Kidney (tissue), 14 donors: ENCODE data around the gene TSPAN11. TPM values are rescaled to one million over a fixed set of nuclear protein-coding genes. Genes with fewer than 3 reads are reported as not detected.

Experiments used
- DNase-seq, 5 donors: peaks; one replicate each; pipeline ENCODE4 v3.0.0-alpha.2; 2013 to 2020
- FAIRE-seq: peaks from 2 replicates; lab custom pipeline; 2012; peaks lifted over from hg19 to GRCh38; lab: Jason Lieb, UNC
- H3K27ac ChIP-seq, 2 donors: one replicate each; pipeline ENCODE4 v1.7.0; 2013; ENCODE audit warnings: low read depth in 2 of 2, low read length in 2 of 2, inconsistent platforms in 1 of 2
- H3K27me3 ChIP-seq: one replicate; pipeline ENCODE4 v1.7.1; 2013; ENCODE audit warnings: low read length, inconsistent platforms; ENCODE audit not compliant: control insufficient read depth, insufficient read depth
- H3K36me3 ChIP-seq, 3 donors: one replicate each; pipeline versions ENCODE4 v1.7.0 to v1.7.1; 2013; ENCODE audit warnings: low read length in 3 of 3, control low read depth in 1 of 3, inconsistent platforms in 1 of 3; ENCODE audit not compliant: insufficient read depth in 3 of 3, control insufficient read depth in 2 of 3
- H3K4me1 ChIP-seq, 3 donors: one replicate each; pipeline versions ENCODE4 v1.7.0 to v1.7.1; 2013; ENCODE audit warnings: low read length in 3 of 3, inconsistent platforms in 1 of 3, low read depth in 1 of 3; ENCODE audit not compliant: control insufficient read depth in 2 of 3, insufficient read depth in 2 of 3
- H3K4me3 ChIP-seq, 3 donors: one replicate each; pipeline versions ENCODE4 v1.7.0 to v1.8.1; 2013; ENCODE audit warnings: low read length in 3 of 3, control low read depth in 1 of 3, inconsistent platforms in 1 of 3
- H3K9ac ChIP-seq, 3 donors: one replicate each; pipeline versions ENCODE4 v1.7.0 to v1.7.1; 2013; ENCODE audit warnings: low read length in 3 of 3, control low read depth in 1 of 3, inconsistent platforms in 1 of 3
- H3K9me3 ChIP-seq, 3 donors: one replicate each; pipeline versions ENCODE4 v1.7.0 to v1.7.1; 2013; ENCODE audit warnings: low read length in 3 of 3, control low read depth in 1 of 3, inconsistent platforms in 1 of 3; ENCODE audit not compliant: control insufficient read depth in 2 of 3, insufficient read depth in 1 of 3
- intact Hi-C: fragments of 100-400 bp; cut with DNase I; formaldehyde crosslinking; loops from one replicate; pipeline ENCODE4 v1.11.1; 2022
- polyA plus RNA-seq: library from polyadenylated mRNA; stranded (reverse); fragments of 350-450 nt; fragmentation: Illumina TruSeq; extraction: RNeasy Lipid Tissue Mini Kit (QIAGEN cat#74804); gene quantifications from one replicate; pipeline ENCODE4 v1.2.3, GENCODE V29; 2014; ENCODE audit warnings: low read depth, low replicate concordance; ENCODE audit not compliant: insufficient read depth
- total RNA-seq: library from RNA; stranded (reverse); fragmentation: NEBNext Ultra II Directional; extraction: Animal tissue kit (Norgen Biotek cat#: 25700); gene quantifications from one replicate; pipeline ENCODE4 v1.2.1, GENCODE V29; 2021
- TF ChIP-seq, protein P1 (sequence below): IDR thresholded peaks from 3 replicates; pipeline ENCODE4 v1.5.1; 2012; ENCODE audit warnings: mild to moderate bottlenecking, moderate library complexity, borderline replicate concordance; ENCODE audit not compliant: insufficient read depth; ENCODE audit errors: extremely low read depth
- donor health status: control.
- donor health status: control.
- donor health status: control.
- donor health status: control.
- donor health status: control.
- donor health status: DM: yes; HTN: yes; CAD: no.
- donor health status: Normal renal cell carcinoma (clear cell type).

The TSPAN11 gene
- total and polyA plus RNA-seq, 2 donors from 2014 or later: 1.3 to 7.5 TPM

GRCh38 chr12:30970559-30971197, 44.1 kb downstream of the TSPAN11 start:
- Histone ChIP-seq H3K9ac (no peak overlapping the region), H3K27ac (no peak overlapping the region), H3K27me3 (no peaks in the 10 kb centered on the region), H3K9me3 (no peaks in the 10 kb centered on the region), H3K4me1 (peaks cover 0 to 8% (median 0%) of the 10 kb centered on the region in 3 donors), H3K36me3 (no peaks in the 10 kb centered on the region), H3K4me3 (no peak overlapping the region)
- intact Hi-C loops: no loop called here
- DNase-seq: peak in 4 of 5 donors; percentile 66 to 87 (median 80)
- TF ChIP-seq, protein P1, sequence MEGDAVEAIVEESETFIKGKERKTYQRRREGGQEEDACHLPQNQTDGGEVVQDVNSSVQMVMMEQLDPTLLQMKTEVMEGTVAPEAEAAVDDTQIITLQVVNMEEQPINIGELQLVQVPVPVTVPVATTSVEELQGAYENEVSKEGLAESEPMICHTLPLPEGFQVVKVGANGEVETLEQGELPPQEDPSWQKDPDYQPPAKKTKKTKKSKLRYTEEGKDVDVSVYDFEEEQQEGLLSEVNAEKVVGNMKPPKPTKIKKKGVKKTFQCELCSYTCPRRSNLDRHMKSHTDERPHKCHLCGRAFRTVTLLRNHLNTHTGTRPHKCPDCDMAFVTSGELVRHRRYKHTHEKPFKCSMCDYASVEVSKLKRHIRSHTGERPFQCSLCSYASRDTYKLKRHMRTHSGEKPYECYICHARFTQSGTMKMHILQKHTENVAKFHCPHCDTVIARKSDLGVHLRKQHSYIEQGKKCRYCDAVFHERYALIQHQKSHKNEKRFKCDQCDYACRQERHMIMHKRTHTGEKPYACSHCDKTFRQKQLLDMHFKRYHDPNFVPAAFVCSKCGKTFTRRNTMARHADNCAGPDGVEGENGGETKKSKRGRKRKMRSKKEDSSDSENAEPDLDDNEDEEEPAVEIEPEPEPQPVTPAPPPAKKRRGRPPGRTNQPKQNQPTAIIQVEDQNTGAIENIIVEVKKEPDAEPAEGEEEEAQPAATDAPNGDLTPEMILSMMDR: no peak
- FAIRE-seq: no peak

DNA sequence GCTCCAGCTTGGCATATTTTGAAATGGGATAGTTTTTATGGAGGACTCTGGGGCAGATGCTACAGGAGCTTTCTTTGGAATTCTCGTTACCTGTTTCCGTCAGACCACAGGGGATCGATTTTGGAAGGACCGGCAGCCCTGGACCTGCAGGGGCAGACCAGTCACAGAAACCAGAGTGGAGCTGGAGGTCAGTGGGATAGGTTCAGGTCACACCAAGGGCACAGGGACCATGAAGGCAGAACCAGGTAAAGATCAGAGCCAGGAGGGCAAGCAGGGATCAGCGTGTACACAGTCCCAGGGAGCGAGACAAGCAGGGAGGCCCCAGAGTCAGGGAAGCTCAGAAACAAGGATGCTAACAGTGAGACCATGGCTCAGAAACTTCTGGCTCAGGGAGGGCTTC, 45.5 kb downstream of the TSPAN11 start:
- FAIRE-seq: no peak
- no peaks in the 10 kb centered on the region for H3K36me3 ChIP-seq
- H3K9ac ChIP-seq: no peak overlapping the region
- DNase-seq: no peak
- TF ChIP-seq, protein P1: no peak
- H3K9me3 ChIP-seq: no peaks in the 10 kb centered on the region
- intact Hi-C loops: no loop called here
- H3K4me1 ChIP-seq: peaks cover 0 to 8% (median 0%) of the 10 kb centered on the region in 3 donors
- H3K27ac ChIP-seq: no peak overlapping the region
- no peak overlapping the region for H3K4me3 ChIP-seq
- no peaks in the 10 kb centered on the region for H3K27me3 ChIP-seq

DNA sequence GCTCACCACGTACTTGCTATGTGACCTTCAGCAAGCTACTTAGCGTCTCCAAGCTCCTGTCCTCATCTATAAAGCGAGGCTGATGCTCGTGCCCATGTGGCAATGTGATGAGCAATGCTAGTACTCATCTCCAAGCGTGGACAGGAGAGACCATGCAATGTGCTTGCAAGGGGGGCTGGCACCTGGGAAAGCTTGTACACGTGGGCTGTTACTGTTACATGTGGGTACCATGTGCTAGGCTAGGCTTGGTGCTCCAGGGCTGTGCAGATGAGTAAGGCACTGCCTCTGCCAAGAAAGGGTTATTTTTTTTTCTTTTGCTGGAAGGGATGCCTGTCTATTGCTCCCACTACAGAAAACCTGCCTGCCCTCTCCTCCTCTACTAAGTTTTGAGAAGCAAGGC, 46.6 kb downstream of the TSPAN11 start:
- Histone ChIP-seq H3K27me3 (no peaks in the 10 kb centered on the region), H3K4me1 (peaks cover 0 to 8% (median 0%) of the 10 kb centered on the region in 3 donors), H3K4me3 (no peak overlapping the region), H3K36me3 (no peaks in the 10 kb centered on the region), H3K27ac (no peak overlapping the region), H3K9ac (no peak overlapping the region), H3K9me3 (no peaks in the 10 kb centered on the region)
- intact Hi-C loops: no loop called here
- FAIRE-seq (no peak), DNase-seq (no peak)
- TF ChIP-seq, protein P1: no peak
